Glutamatergic neuron (in vitro differentiated cells): ENCODE data around the gene CCNI2. TPM values are rescaled to one million over a fixed set of nuclear protein-coding genes. Genes with fewer than 3 reads are reported as not detected.

Source experiments
- DNase-seq: peaks from one replicate; pipeline ENCODE4 v3.0.0; 2022
- H3K27ac Mint-ChIP-seq: one replicate; pipeline ENCODE4 v1.8.0; 2020; ENCODE audit warnings: mild to moderate bottlenecking, mixed read lengths, inconsistent platforms; ENCODE audit not compliant: unreplicated experiment
- H3K27me3 Mint-ChIP-seq: one replicate; pipeline ENCODE4 v1.8.0; 2020; ENCODE audit warnings: mild to moderate bottlenecking, moderate library complexity, mixed read lengths, inconsistent platforms; ENCODE audit not compliant: unreplicated experiment
- H3K36me3 Mint-ChIP-seq: one replicate; pipeline ENCODE4 v1.8.0; 2020; ENCODE audit warnings: mild to moderate bottlenecking, mixed read lengths, inconsistent platforms; ENCODE audit not compliant: unreplicated experiment
- H3K4me1 Mint-ChIP-seq: one replicate; pipeline ENCODE4 v1.8.0; 2020; ENCODE audit warnings: mild to moderate bottlenecking, low read depth, mixed read lengths, inconsistent platforms; ENCODE audit not compliant: unreplicated experiment
- H3K4me3 Mint-ChIP-seq: one replicate; pipeline ENCODE4 v1.8.0; 2020; ENCODE audit warnings: mild to moderate bottlenecking, mixed read lengths, inconsistent platforms; ENCODE audit not compliant: unreplicated experiment
- H3K9me3 Mint-ChIP-seq: one replicate; pipeline ENCODE4 v1.8.0; 2020; ENCODE audit warnings: mild to moderate bottlenecking, moderate library complexity, mixed read lengths, inconsistent platforms; ENCODE audit not compliant: unreplicated experiment
- CTCF ChIP-seq: fragments of 200-600 bp; sonication (generic); IDR thresholded peaks from one replicate; pipeline ENCODE4 v1.5.0; 2021; ENCODE audit not compliant: partially characterized antibody, unreplicated experiment
- total RNA-seq: library from RNA; stranded (reverse); fragmentation: NEBNext Ultra II Directional; extraction: Animal tissue kit (Norgen Biotek cat#: 25700); gene quantifications from one replicate; pipeline ENCODE4 v1.2.1, GENCODE V29; 2021; ENCODE audit not compliant: unreplicated experiment

Gene CCNI2
- total RNA-seq, 1 donor from 2014 or later = 0.17 TPM

DNA sequence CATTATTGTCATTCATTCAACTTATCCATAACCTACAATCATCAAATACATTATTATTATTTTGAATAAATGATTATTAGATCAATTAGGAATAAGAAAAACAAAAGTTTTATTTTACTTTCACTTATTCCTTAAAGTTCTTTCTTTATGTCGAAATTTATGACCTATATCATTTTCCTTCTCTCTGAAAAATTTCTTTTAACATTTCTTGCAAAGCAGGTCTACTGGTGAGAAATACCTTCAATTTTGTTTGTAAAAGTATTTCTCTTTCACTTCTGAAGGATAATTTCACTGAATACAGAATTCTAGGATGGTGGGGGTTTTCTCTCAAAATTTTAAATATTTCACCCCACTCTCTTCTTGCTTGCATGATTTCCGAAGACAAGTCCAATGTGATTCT lies 2.6 kb upstream of the CCNI2 start:
- Mint-ChIP-seq H3K4me3 (no peak overlapping the region), H3K9me3 (peaks cover 5% of the 10 kb centered on the region), H3K27me3 (peaks cover 10% of the 10 kb centered on the region), H3K27ac (no peak overlapping the region), H3K4me1 (peaks cover 3% of the 10 kb centered on the region), H3K36me3 (peaks cover 4% of the 10 kb centered on the region)
- DNase-seq = no peak
- TF ChIP-seq CTCF = no peak

GRCh38 chr5:132746592-132746953 lies 653 bp upstream of the CCNI2 start:
- no peak overlapping the region for H3K27ac Mint-ChIP-seq
- H3K36me3 Mint-ChIP-seq = peaks cover 4% of the 10 kb centered on the region
- no peak for TF ChIP-seq CTCF
- peaks cover 5% of the 10 kb centered on the region for H3K9me3 Mint-ChIP-seq
- peak overlapping the region; percentile 69 for H3K4me3 Mint-ChIP-seq
- peaks cover 3% of the 10 kb centered on the region for H3K4me1 Mint-ChIP-seq
- peaks cover 10% of the 10 kb centered on the region for H3K27me3 Mint-ChIP-seq
- no peak for DNase-seq

DNA sequence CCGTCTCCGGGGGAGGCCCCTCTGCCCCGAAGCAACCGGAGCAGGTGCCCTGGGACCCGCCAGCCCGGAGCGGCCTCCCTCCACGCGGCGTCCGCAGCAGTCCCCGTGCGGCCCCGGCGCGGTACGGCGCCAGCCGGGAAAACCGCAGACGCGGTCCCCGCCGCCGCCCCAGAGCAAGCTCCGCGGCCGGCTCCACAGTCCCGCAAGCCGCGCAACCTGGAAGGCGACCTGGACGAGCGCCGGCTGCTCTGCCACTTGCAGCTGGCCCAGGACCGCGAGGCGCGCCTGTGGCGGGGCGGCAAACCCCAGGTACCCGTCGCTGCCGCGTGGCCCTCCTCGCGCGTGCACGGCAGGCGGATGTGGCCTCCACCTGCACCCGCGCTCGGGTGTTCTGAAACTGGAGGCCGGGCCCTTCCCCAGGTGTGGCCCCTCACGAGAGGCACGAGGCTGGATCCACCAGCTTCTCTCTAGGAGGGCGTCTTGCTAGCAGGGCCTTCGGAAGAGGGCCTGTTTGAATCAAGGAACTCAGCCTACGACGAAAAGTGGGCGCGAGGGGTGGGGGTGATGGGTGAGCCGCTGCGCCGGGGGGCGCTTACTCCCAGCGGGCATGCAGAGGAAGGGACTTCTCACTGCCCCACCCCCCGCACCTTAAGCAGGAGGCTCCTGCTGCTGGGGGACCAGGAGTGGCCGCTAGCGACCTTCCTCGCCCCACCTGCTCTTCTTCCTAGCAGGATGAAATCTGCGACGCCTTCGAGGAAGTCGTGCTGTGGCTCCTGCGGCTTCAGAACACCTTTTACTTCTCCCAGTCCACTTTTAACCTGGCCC lies 602 bp downstream of the CCNI2 start:
- TF ChIP-seq CTCF = no peak

GRCh38 chr5:132748522-132749000 lies 1.3 kb downstream of the CCNI2 start:
- Mint-ChIP-seq H3K4me3 (no peak overlapping the region), H3K36me3 (peaks cover 4% of the 10 kb centered on the region), H3K9me3 (peaks cover 5% of the 10 kb centered on the region), H3K27me3 (peaks cover 10% of the 10 kb centered on the region), H3K4me1 (peaks cover 3% of the 10 kb centered on the region), H3K27ac (no peak overlapping the region)
- DNase-seq = no peak
- no peak for TF ChIP-seq CTCF

More for the DNA sequence above, 602 bp downstream of the CCNI2 start:
- Mint-ChIP-seq H3K4me1 (peaks cover 3% of the 10 kb centered on the region), H3K27me3 (peaks cover 10% of the 10 kb centered on the region), H3K36me3 (peaks cover 4% of the 10 kb centered on the region), H3K27ac (no peak overlapping the region), H3K9me3 (peaks cover 5% of the 10 kb centered on the region), H3K4me3 (no peak overlapping the region)
- peak; percentile 31 for DNase-seq

DNA sequence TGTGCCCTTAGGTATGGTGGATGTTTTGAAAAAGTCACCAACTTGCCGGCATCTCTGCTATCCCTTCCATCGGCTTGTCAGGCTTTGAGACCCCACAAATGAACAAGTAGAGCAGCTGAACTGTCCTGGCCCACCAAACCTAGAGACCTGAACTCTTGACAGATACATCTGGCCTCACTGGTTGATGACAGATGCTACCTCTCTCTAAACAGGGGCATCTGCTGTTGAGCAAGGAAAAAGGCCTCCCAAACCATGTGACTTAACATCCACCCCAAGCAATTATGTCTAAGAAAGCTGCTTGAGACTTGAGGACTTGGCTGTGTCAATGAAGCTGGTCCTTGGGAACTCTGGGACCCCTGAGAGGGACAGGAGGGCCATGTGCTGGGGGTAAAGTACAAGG lies 2.3 kb downstream of the CCNI2 start:
- DNase-seq = no peak
- Mint-ChIP-seq H3K9me3 (peaks cover 5% of the 10 kb centered on the region), H3K27me3 (peaks cover 10% of the 10 kb centered on the region), H3K36me3 (peaks cover 4% of the 10 kb centered on the region), H3K4me1 (peaks cover 3% of the 10 kb centered on the region), H3K4me3 (no peak overlapping the region), H3K27ac (no peak overlapping the region)
- no peak for TF ChIP-seq CTCF
